Measurements from ENCODE around the gene PRTN3. TPM values are rescaled to one million over a fixed set of nuclear protein-coding genes. Genes with fewer than 3 reads are reported as not detected.

Gene PRTN3
- total RNA-seq, 1 experiment from 2014 or later = 2.7 TPM

DNA sequence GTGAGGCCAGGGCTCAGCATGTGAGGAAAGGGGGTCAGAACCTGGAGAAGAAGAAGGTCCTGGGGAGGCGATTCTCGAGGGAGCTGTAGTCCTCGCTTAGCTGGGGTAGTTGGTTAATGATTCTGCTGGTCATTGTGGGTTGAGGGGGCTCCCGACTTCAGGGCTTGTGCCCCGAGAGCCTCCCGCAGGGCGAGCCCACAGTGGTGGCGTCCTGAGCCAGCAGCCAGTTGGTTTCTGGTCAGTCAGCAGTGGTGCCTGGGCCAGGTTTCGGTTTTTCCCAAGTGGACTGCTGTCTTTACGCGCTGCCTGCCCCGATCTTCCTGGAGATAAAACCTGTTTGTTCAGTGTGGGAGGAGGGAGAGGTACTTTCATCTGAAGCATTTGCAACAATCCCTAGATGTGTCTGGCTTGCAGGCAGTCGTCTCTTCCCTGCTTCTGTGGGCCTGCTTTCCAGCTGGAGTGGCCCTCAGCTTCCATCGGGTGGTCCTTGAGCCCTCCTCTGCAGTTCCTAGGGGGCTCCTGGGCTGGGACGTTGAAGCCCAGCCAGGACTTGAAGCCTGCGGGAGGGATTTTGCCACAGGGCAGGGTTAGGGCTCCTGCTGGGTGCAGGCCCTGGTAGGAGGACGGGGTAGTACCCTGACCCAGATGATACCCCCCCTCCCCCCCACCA, 40.3 kb upstream of the PRTN3 start:
- no TSS peak for BruUV-seq (replicated peaks)
- no peak for ATAC-seq
- Histone ChIP-seq H3K36me3 (ENCODE audit: control insufficient read depth in 1 of 2, insufficient read depth in 2 of 2, low read length in 2 of 2) (peaks cover 39 to 72% of the 10 kb centered on the region in 2 experiments; a peak in 3 of 4 replicates), H3K4me2 (ENCODE audit: low read length) (peak overlapping the region; percentile 94), H3K27me3 (ENCODE audit: insufficient read depth, low read length) (no peaks in the 10 kb centered on the region), H3K9ac (ENCODE audit: low read length) (peak overlapping the region; percentile 92), H3K9me2 (ENCODE audit: insufficient read depth) (no peaks in the 10 kb centered on the region), H3K27ac (ENCODE audit: low read depth, low read length) (peak overlapping the region; percentile 53), H3K4me1 (ENCODE audit: control insufficient read depth in 1 of 2, insufficient read depth in 2 of 2, low read length in 2 of 2) (peaks cover 17 to 36% of the 10 kb centered on the region in 2 experiments), H3K79me2 (ENCODE audit: insufficient read depth, low read length) (peaks cover 77% of the 10 kb centered on the region), H3K4me3 (replicated peaks in 1 of 2; ENCODE audit: low read depth in 1 of 2, low read length in 2 of 2) (no peak overlapping the region), H4K20me1 (ENCODE audit: insufficient read depth) (peaks cover 59% of the 10 kb centered on the region; the same call in 1 of the 2 replicates), H2AFZ (ENCODE audit: low read depth, low read length, poor library complexity, severe bottlenecking) (no peak overlapping the region), H3K9me3 (ENCODE audit: control insufficient read depth in 1 of 2, insufficient read depth in 1 of 2, low read depth in 1 of 2, low read length in 2 of 2) (no peaks in the 10 kb centered on the region)
- ChIA-PET CTCF (no interaction called here), RAD21 (ENCODE audit: low non-redundant PET in 1 of 2, low total read pairs in 2 of 2, uncharacterized antibody in 2 of 2, unreplicated experiment in 2 of 2) (no interaction called here), POLR2A (no interaction called here)
- no peak for DNase-seq (ENCODE audit: low read depth, low spot score)
- TF ChIP-seq TCF7L2 (IDR thresholded peaks at IDR 0.05; ENCODE audit: borderline replicate concordance, extremely low read depth, insufficient read depth, insufficient read length) (no peak), JUND (IDR thresholded peaks at IDR 0.05) (no peak), ZBTB33 (IDR thresholded peaks at IDR 0.05; ENCODE audit: extremely low read depth, insufficient replicate concordance, low read length) (no peak), EZH2 (IDR thresholded peaks at IDR 0.05) (no peak), EGR1 (IDR thresholded peaks at IDR 0.05; ENCODE audit: low read depth) (no peak), POLR2AphosphoS5 (IDR thresholded peaks at IDR 0.05; ENCODE audit: low read depth, low read length) (no peak), CEBPB (IDR thresholded peaks at IDR 0.05; ENCODE audit: low read depth) (no peak), POLR2A (IDR thresholded peaks at IDR 0.05; ENCODE audit: borderline replicate concordance, extremely low read depth, insufficient read depth, insufficient read length) (no peak), ZNF274 (IDR thresholded peaks at IDR 0.05; ENCODE audit: low read depth, low read length) (no peak), EZH2phosphoT487 (IDR thresholded peaks at IDR 0.05; ENCODE audit: borderline replicate concordance) (no peak), REST (IDR thresholded peaks at IDR 0.05; ENCODE audit: low read depth) (no peak), MAX (IDR thresholded peaks at IDR 0.05) (no peak), ZFX (IDR thresholded peaks at IDR 0.05) (no peak)
- intact Hi-C loops (cut with micrococcal nuclease) = no loop called here

Measured in HCT116 (cell line).